ENCODE results near the gene UXT. TPM values are rescaled to one million over a fixed set of nuclear protein-coding genes. Genes with fewer than 3 reads are reported as not detected.

UXT gene
- total and polyA plus RNA-seq, 9 of the 15 experiments (the other 6 are each of a cell fraction or from before 2014, with no cell fraction given) = 141 to 300 (median 204) TPM

Other genes with a start within 250 kb of the UXT start
- 5.9 and 6.1 TPM in 2 replicates for gene ZNF41, start 176.0 kb downstream of the UXT start, total RNA-seq (2014; rRNA removed)
- gene ZNF41, start 176.0 kb downstream of the UXT start, total RNA-seq (2014; rRNA removed; fragmentation: Illumina TruSeq; extraction: Trizol) = 7.3 and 8.6 TPM in 2 replicates
- 7.6 and 7.8 TPM in 2 replicates for gene ZNF41, start 176.0 kb downstream of the UXT start, total RNA-seq (2015; rRNA removed; fragmentation: Illumina TruSeq; extraction: Trizol)
- gene ZNF41, start 176.0 kb downstream of the UXT start, total RNA-seq (2021) = 6.8 and 6.9 TPM in 2 replicates
- gene ZNF41, start 176.0 kb downstream of the UXT start, polyA plus RNA-seq (2011; rRNA removed) = 5.0 and 6.6 TPM in 2 replicates
- 6.7 and 7.7 TPM in 2 replicates for gene ZNF41, start 176.0 kb downstream of the UXT start, polyA plus RNA-seq (2014; fragmentation: Illumina TruSeq; extraction: Trizol)
- gene ZNF41, start 176.0 kb downstream of the UXT start, polyA plus RNA-seq (2014; fragmentation: Nextera tagmentation; extraction: Ambion mirVana) = 1 to 10 TPM in 1 of 2 experiments, under 1 TPM in 1; 0.53 to 2.5 TPM
- 5.2 and 5.3 TPM in 2 replicates for gene ZNF41, start 176.0 kb downstream of the UXT start, polyA plus RNA-seq (2014; rRNA removed)
- gene ARAF, start 98.0 kb downstream of the UXT start, total RNA-seq (2014; rRNA removed) = 22.2 and 24.5 TPM in 2 replicates
- 21.4 and 22.1 TPM in 2 replicates for gene ARAF, start 98.0 kb downstream of the UXT start, total RNA-seq (2014; rRNA removed; fragmentation: Illumina TruSeq; extraction: Trizol)
- 26.1 and 29.4 TPM in 2 replicates for gene ARAF, start 98.0 kb downstream of the UXT start, total RNA-seq (2015; rRNA removed; fragmentation: Illumina TruSeq; extraction: Trizol)
- 67.7 and 70.0 TPM in 2 replicates for gene ARAF, start 98.0 kb downstream of the UXT start, total RNA-seq (2021)
- 43.0 and 57.6 TPM in 2 replicates for gene ARAF, start 98.0 kb downstream of the UXT start, polyA plus RNA-seq (2011; rRNA removed)
- 48.1 and 60.1 TPM in 2 replicates for gene ARAF, start 98.0 kb downstream of the UXT start, polyA plus RNA-seq (2014; fragmentation: Illumina TruSeq; extraction: Trizol)
- gene ARAF, start 98.0 kb downstream of the UXT start, polyA plus RNA-seq (2014; fragmentation: Nextera tagmentation; extraction: Ambion mirVana) = 1 to 10 TPM; 5.5 to 8.8 TPM
- 38.6 and 42.0 TPM in 2 replicates for gene ARAF, start 98.0 kb downstream of the UXT start, polyA plus RNA-seq (2014; rRNA removed)
- 203 and 272 TPM in 2 replicates for gene TIMP1, start 76.7 kb downstream of the UXT start, total RNA-seq (2014; rRNA removed)
- gene TIMP1, start 76.7 kb downstream of the UXT start, total RNA-seq (2014; rRNA removed; fragmentation: Illumina TruSeq; extraction: Trizol) = 107 and 115 TPM in 2 replicates
- gene TIMP1, start 76.7 kb downstream of the UXT start, total RNA-seq (2015; rRNA removed; fragmentation: Illumina TruSeq; extraction: Trizol) = 187 and 190 TPM in 2 replicates
- gene TIMP1, start 76.7 kb downstream of the UXT start, total RNA-seq (2021) = 264 and 292 TPM in 2 replicates
- 436 and 513 TPM in 2 replicates for gene TIMP1, start 76.7 kb downstream of the UXT start, polyA plus RNA-seq (2011; rRNA removed)
- gene TIMP1, start 76.7 kb downstream of the UXT start, polyA plus RNA-seq (2014; fragmentation: Illumina TruSeq; extraction: Trizol) = 273 and 317 TPM in 2 replicates
- gene TIMP1, start 76.7 kb downstream of the UXT start, polyA plus RNA-seq (2014; fragmentation: Nextera tagmentation; extraction: Ambion mirVana) = 100 to 1,000 TPM; 530 to 699 TPM
- gene TIMP1, start 76.7 kb downstream of the UXT start, polyA plus RNA-seq (2014; rRNA removed) = 167 and 174 TPM in 2 replicates
- gene SYN1, start 39.3 kb downstream of the UXT start, total RNA-seq (2014; rRNA removed) = 0.18 TPM in 1 of 2 replicates, not detected in the other
- gene SYN1, start 39.3 kb downstream of the UXT start, total RNA-seq (2014; rRNA removed; fragmentation: Illumina TruSeq; extraction: Trizol) = 0.10 and 0.15 TPM in 2 replicates
- not detected in 2 replicates for gene SYN1, start 39.3 kb downstream of the UXT start, total RNA-seq (2015; rRNA removed; fragmentation: Illumina TruSeq; extraction: Trizol)
- 0.24 and 0.38 TPM in 2 replicates for gene SYN1, start 39.3 kb downstream of the UXT start, total RNA-seq (2021)
- gene SYN1, start 39.3 kb downstream of the UXT start, polyA plus RNA-seq (2011; rRNA removed) = 0.01 and 0.12 TPM in 2 replicates
- gene SYN1, start 39.3 kb downstream of the UXT start, polyA plus RNA-seq (2014; fragmentation: Illumina TruSeq; extraction: Trizol) = 0.14 and 0.28 TPM in 2 replicates
- gene SYN1, start 39.3 kb downstream of the UXT start, polyA plus RNA-seq (2014; fragmentation: Nextera tagmentation; extraction: Ambion mirVana) = under 1 TPM in 1 of 2 experiments, not detected in 1; 0.07 TPM
- gene SYN1, start 39.3 kb downstream of the UXT start, polyA plus RNA-seq (2014; rRNA removed) = 0.24 TPM in 1 of 2 replicates, not detected in the other
- 0.41 and 2.1 TPM in 2 replicates for gene CFP, start 29.2 kb downstream of the UXT start, total RNA-seq (2014; rRNA removed)
- 0.26 and 0.55 TPM in 2 replicates for gene CFP, start 29.2 kb downstream of the UXT start, total RNA-seq (2014; rRNA removed; fragmentation: Illumina TruSeq; extraction: Trizol)
- 1.1 and 1.5 TPM in 2 replicates for gene CFP, start 29.2 kb downstream of the UXT start, total RNA-seq (2015; rRNA removed; fragmentation: Illumina TruSeq; extraction: Trizol)
- 0.89 and 2.0 TPM in 2 replicates for gene CFP, start 29.2 kb downstream of the UXT start, total RNA-seq (2021)
- 0.28 and 0.93 TPM in 2 replicates for gene CFP, start 29.2 kb downstream of the UXT start, polyA plus RNA-seq (2011; rRNA removed)
- gene CFP, start 29.2 kb downstream of the UXT start, polyA plus RNA-seq (2014; fragmentation: Illumina TruSeq; extraction: Trizol) = 0.79 and 1.2 TPM in 2 replicates
- gene CFP, start 29.2 kb downstream of the UXT start, polyA plus RNA-seq (2014; fragmentation: Nextera tagmentation; extraction: Ambion mirVana) = under 1 TPM; 0.18 to 0.28 TPM
- 1.2 and 2.0 TPM in 2 replicates for gene CFP, start 29.2 kb downstream of the UXT start, polyA plus RNA-seq (2014; rRNA removed)
- 37.8 and 47.8 TPM in 2 replicates for gene ELK1, start 8.6 kb downstream of the UXT start, total RNA-seq (2014; rRNA removed)
- gene ELK1, start 8.6 kb downstream of the UXT start, total RNA-seq (2014; rRNA removed; fragmentation: Illumina TruSeq; extraction: Trizol) = 23.6 and 24.5 TPM in 2 replicates
- 21.2 and 21.6 TPM in 2 replicates for gene ELK1, start 8.6 kb downstream of the UXT start, total RNA-seq (2015; rRNA removed; fragmentation: Illumina TruSeq; extraction: Trizol)
- gene ELK1, start 8.6 kb downstream of the UXT start, total RNA-seq (2021) = 62.5 and 74.9 TPM in 2 replicates
- 26.5 and 29.5 TPM in 2 replicates for gene ELK1, start 8.6 kb downstream of the UXT start, polyA plus RNA-seq (2011; rRNA removed)
- 49.6 and 65.2 TPM in 2 replicates for gene ELK1, start 8.6 kb downstream of the UXT start, polyA plus RNA-seq (2014; fragmentation: Illumina TruSeq; extraction: Trizol)
- 1 to 10 TPM; 4.4 to 4.6 TPM for gene ELK1, start 8.6 kb downstream of the UXT start, polyA plus RNA-seq (2014; fragmentation: Nextera tagmentation; extraction: Ambion mirVana)
- 30.0 and 30.1 TPM in 2 replicates for gene ELK1, start 8.6 kb downstream of the UXT start, polyA plus RNA-seq (2014; rRNA removed)
- gene ZNF81, start 177.7 kb upstream of the UXT start, total RNA-seq (2014; rRNA removed) = 3.3 and 3.5 TPM in 2 replicates
- 4.9 and 8.3 TPM in 2 replicates for gene ZNF81, start 177.7 kb upstream of the UXT start, total RNA-seq (2014; rRNA removed; fragmentation: Illumina TruSeq; extraction: Trizol)
- 4.6 and 4.9 TPM in 2 replicates for gene ZNF81, start 177.7 kb upstream of the UXT start, total RNA-seq (2015; rRNA removed; fragmentation: Illumina TruSeq; extraction: Trizol)
- 6.8 and 7.4 TPM in 2 replicates for gene ZNF81, start 177.7 kb upstream of the UXT start, total RNA-seq (2021)
- gene ZNF81, start 177.7 kb upstream of the UXT start, polyA plus RNA-seq (2011; rRNA removed) = 5.9 and 6.5 TPM in 2 replicates
- 2.9 and 3.8 TPM in 2 replicates for gene ZNF81, start 177.7 kb upstream of the UXT start, polyA plus RNA-seq (2014; fragmentation: Illumina TruSeq; extraction: Trizol)
- 1 to 10 TPM; 9.1 to 9.6 TPM for gene ZNF81, start 177.7 kb upstream of the UXT start, polyA plus RNA-seq (2014; fragmentation: Nextera tagmentation; extraction: Ambion mirVana)
- gene ZNF81, start 177.7 kb upstream of the UXT start, polyA plus RNA-seq (2014; rRNA removed) = 1.8 and 2.4 TPM in 2 replicates